Measurements from ENCODE around the gene TP53TG3.
"Not testable (repeated sequence)": the region's sequence is repeated elsewhere in the genome, so short reads cannot be mapped to it uniquely, and the experiment has no call there.

DNA sequence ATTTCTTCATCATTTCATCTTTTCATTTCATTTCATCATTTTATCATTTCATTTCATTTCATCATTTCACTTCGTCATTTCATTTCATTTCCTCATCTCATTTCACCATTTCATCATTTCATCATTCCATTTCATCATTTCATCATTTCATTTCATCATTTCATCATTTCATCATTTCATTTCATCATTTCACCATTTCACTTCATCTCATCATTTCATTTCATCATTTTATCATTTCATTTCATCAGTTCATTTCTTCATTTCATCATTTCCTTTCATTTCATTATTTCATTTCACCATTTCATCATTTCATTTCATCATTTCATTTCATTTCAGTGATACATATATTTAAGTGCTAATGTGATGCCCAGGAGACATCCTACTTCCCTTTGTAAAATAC is 28.4 kb downstream of the TP53TG3 start:
- TF ChIP-seq POLR2A (IDR thresholded peaks at IDR 0.05), result not testable (repeated sequence)
- TF ChIP-seq, protein P1, sequence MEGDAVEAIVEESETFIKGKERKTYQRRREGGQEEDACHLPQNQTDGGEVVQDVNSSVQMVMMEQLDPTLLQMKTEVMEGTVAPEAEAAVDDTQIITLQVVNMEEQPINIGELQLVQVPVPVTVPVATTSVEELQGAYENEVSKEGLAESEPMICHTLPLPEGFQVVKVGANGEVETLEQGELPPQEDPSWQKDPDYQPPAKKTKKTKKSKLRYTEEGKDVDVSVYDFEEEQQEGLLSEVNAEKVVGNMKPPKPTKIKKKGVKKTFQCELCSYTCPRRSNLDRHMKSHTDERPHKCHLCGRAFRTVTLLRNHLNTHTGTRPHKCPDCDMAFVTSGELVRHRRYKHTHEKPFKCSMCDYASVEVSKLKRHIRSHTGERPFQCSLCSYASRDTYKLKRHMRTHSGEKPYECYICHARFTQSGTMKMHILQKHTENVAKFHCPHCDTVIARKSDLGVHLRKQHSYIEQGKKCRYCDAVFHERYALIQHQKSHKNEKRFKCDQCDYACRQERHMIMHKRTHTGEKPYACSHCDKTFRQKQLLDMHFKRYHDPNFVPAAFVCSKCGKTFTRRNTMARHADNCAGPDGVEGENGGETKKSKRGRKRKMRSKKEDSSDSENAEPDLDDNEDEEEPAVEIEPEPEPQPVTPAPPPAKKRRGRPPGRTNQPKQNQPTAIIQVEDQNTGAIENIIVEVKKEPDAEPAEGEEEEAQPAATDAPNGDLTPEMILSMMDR (IDR thresholded peaks at IDR 0.05), result not testable (repeated sequence)
